ENCODE measurements around the gene SHROOM2. TPM values are rescaled to one million over a fixed set of nuclear protein-coding genes. Genes with fewer than 3 reads are reported as not detected.
"Not testable (repeated sequence)": the region's sequence is repeated elsewhere in the genome, so short reads cannot be mapped to it uniquely, and the experiment has no call there.

SHROOM2 gene, protein sequence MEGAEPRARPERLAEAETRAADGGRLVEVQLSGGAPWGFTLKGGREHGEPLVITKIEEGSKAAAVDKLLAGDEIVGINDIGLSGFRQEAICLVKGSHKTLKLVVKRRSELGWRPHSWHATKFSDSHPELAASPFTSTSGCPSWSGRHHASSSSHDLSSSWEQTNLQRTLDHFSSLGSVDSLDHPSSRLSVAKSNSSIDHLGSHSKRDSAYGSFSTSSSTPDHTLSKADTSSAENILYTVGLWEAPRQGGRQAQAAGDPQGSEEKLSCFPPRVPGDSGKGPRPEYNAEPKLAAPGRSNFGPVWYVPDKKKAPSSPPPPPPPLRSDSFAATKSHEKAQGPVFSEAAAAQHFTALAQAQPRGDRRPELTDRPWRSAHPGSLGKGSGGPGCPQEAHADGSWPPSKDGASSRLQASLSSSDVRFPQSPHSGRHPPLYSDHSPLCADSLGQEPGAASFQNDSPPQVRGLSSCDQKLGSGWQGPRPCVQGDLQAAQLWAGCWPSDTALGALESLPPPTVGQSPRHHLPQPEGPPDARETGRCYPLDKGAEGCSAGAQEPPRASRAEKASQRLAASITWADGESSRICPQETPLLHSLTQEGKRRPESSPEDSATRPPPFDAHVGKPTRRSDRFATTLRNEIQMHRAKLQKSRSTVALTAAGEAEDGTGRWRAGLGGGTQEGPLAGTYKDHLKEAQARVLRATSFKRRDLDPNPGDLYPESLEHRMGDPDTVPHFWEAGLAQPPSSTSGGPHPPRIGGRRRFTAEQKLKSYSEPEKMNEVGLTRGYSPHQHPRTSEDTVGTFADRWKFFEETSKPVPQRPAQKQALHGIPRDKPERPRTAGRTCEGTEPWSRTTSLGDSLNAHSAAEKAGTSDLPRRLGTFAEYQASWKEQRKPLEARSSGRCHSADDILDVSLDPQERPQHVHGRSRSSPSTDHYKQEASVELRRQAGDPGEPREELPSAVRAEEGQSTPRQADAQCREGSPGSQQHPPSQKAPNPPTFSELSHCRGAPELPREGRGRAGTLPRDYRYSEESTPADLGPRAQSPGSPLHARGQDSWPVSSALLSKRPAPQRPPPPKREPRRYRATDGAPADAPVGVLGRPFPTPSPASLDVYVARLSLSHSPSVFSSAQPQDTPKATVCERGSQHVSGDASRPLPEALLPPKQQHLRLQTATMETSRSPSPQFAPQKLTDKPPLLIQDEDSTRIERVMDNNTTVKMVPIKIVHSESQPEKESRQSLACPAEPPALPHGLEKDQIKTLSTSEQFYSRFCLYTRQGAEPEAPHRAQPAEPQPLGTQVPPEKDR (N-terminal part only)
- 10 to 100 TPM; 17.2 to 19.9 (median 19.8) TPM for polyA plus RNA-seq (ENCODE audit: insufficient read length in 3 of 3)
- long read RNA-seq, donor 1 = 0 reads
- long read RNA-seq, donor 2, full-length matches to known transcripts = 1 of 8 reads
- long read RNA-seq, donor 2, partial matches to known transcripts = 7 of 8 reads
- long read RNA-seq, donor 2, other reads (novel, unspliced or antisense) = 0 of 8 reads
- long read RNA-seq, donor 3 = 0 reads
- long read RNA-seq, donor 4 = 0 reads
- long read RNA-seq, donor 5 = 0 reads
- long read RNA-seq, donor 6 = 0 reads
- long read RNA-seq, donor 7, partial matches to known transcripts = 21 of 21 reads
- long read RNA-seq, donor 7, other reads (novel, unspliced or antisense) = 0 of 21 reads
- long read RNA-seq, donor 8 = 0 reads
- long read RNA-seq, donor 9 = 0 reads
- long read RNA-seq, donor 10, partial matches to known transcripts = 5 of 6 reads
- long read RNA-seq, donor 10, other reads (novel, unspliced or antisense) = 0 of 6 reads
- long read RNA-seq, donor 11 = 0 reads
- long read RNA-seq, donor 12, partial matches to known transcripts = 5 of 6 reads
- long read RNA-seq, donor 12, other reads (novel, unspliced or antisense) = 0 of 6 reads
- long read RNA-seq, donor 13 = 0 reads
- long read RNA-seq, donor 14, partial matches to known transcripts = 27 of 29 reads
- long read RNA-seq, donor 14, other reads (novel, unspliced or antisense) = 0 of 29 reads
- long read RNA-seq, donor 15 = 0 reads
- long read RNA-seq, donor 16 = 0 reads

DNA sequence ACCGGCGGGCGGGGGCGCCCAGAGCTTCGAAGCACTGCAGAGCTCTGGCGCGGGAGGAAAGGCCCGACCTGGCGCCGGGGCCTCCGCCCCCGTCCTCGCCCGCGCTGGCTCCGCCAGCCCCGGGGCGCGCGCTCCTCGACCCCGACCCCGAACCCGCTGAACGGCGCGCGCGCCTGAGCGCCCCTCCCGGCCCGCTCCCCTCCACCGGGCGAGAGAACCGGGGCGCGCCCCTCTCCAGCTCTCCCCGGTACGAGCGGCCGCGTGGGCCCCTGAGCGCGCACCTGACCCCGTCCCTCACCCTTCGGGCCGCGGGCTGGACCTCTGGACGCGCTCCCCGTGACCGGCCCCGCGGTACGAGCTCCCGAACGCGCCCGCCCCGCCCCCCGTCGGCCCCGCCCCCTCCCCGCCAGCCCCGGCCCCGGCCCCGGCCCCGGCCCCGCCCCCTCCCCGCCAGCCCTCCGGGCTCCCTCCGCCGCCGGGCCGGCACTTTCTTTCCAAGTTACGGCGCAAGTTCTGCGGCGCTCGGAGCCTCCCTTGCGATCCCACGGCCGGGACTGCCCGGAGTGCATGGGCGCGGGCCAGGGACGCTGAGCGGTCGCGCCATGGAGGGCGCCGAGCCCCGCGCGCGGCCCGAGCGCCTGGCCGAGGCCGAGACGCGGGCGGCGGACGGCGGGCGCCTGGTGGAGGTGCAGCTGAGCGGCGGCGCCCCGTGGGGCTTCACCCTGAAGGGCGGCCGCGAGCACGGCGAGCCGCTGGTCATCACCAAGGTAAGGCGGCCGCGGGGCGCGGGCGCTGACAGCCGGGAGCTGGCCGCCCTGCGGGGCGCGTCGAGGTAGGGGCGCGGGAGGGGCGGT, at the start of gene SHROOM2:
TSS of gene SHROOM2 (plus strand) at position 486 of the 854 bp plus-strand sequence. CDS start at position 603, 117 bp downstream.
- DNase-seq = no peak

DNA sequence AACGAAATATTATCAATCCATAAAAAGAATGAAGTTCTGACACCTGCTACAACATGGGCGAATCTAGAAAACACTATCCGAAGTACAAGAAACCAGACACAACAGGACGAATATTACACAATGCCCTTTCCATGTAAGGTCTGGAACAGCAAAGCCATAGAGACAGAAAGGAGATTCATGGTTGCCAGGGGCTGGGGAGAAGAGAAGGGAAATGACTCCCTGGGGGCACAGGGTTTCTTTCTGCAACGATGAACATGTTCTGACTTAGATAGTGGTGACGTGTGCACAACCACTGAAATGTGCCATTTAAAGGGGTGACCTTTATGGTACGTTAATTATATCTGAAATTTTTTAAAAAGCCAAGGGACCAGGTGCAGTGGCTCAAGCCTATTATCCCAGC, 48.9 kb upstream of the SHROOM2 start:
- no peak for DNase-seq

DNA sequence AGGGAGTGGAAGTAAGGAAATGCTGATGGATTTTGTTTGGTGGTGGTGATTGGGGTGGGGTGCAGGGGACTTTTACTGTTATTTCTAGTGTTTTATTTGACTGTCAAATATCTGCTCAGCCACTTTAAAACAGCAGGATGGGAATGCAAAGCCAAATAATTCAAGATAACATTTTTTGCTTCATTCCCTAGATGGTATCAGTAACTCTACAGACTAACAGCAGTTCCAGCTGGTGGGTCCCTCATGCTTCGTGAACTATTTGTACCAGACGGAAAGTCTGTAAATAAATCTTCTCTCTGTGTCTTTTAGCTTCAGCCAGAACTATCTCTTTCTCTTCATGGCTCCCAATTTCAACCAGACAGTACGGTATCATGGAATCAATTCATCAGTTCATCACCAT, 48.1 kb upstream of the SHROOM2 start:
- peak; percentile 27 for DNase-seq

DNA sequence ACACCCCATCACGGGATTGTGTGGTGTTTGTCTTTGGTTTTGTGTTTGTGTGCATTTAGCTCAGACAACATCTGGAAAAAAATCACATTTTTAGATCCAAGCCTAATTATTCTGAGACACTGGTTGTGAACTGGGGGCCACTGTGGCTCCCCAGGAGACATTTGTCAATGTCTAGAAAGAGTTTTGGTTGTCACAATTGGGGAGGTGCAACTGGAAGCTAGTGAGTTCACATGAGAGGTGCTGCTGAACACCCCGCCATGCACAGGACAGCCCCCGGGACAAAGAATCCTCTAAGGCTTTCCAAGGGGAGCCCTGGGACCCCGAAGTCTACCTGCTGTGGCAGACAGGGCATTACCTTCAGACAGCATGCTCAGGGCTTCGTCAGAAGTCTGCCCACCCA, 47.1 kb upstream of the SHROOM2 start:
- no peak for DNase-seq

DNA sequence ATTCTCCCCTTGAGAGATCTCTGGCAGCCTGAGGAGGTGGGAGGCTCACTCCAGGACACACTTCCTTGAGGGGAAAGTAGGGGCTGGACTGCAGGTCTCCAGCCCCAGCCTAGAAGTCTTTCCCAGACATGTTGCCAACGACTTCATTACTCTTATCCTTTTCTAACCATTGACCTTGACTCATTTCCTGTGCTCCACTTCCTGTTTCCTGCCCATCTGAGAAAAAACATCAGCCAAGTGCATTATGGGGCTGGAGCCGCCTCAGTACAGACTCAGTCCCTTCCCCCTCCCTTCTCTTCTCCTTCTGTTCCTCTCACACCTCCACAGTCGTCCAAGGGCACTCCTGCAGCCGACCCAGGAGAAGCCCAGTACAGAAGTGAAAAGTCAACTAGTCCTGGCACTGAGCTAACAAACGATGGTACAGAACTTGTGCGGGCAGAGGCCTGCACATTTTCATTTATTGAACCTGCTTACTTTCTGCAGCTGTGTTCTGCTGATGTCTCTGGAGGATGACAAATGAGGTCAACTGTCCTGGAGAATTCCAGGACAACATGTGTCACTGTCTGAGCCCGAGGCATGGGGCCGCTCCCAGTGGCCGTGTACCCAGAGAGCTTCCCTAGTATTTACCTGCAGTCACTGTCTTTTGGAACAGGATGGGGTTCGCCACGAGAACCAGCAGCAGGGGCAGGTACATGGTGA, 40.7 kb upstream of the SHROOM2 start:
- no peak for DNase-seq

DNA sequence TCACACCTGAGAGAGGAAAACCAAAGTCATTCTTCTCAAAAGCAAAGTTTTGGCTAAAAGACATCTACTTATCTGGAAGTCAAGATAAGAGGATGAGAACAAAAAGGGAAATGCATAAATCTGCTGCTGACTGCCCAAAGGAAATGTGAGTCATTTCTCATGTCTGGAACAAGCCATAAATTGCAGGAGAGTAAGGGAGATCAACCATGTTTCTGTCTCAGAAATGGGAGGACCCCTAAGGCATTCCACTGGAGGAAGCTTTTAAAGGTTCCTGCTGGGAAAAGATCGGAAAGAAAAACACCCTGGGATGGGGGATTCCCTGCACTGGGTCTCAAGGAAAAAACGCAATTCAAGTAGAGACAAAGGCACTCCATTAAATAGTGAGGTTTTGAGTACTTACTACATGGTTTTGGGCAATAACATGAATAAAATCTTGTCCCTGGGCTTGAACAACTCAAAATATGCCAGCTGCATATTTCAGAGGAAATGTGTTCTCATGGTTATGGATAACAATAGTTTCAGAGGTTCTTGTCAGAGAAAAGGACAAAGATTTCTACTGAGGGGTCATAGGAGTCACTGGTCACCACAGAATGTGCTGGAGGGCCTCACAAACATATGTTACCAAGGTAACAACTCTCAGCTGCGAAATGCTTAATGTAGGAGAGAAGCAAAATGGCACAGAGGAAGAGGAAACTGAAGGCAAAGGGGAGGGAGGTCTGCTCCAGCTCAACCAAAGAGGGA, 39.9 kb upstream of the SHROOM2 start:
- DNase-seq = no peak

DNA sequence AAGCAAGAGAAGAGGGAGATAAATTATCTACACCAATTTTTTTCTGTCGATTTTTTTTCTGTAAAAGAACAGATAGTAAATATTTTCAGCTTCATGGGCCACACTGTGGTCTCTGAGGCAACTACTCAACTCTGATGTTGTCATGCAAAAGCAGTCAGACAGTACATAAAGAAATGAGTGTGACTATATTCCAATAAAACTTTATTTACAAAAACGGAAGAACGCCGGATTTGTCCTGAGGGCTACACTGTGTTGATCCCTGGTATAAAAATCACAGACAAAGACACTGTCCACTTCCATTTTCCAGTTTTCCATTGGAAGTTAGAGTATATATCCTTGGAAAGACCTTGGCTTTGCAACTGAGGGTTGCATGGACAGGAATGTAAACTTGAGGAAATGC, 38.6 kb upstream of the SHROOM2 start:
- DNase-seq = no peak

DNA sequence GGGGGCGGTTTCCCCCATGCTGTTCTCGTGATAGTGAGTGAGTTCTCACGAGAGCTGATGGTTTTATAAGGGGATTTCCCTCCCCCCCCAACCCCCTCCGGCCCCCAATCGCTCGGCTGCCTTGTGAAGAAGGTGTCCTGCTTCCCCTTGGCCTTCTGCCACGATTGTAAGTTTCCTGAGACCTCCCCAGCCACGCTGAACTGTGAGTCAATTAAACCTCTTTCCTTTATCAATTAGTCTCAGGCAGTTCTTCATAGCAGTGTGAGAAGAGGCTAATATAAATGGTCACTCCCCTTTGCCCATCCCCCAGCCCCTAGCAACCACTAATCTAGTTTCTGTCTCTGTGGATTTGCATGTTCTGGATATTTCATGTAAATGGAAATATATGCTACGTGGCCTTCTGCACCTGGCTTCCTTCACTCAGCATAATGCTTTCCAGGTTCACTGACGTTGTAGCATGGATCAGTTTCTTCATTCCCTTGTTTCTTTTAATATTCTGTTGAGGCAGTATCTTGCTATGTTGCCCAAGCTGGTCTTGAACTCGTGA, 37.0 kb upstream of the SHROOM2 start:
- DNase-seq = no peak

DNA sequence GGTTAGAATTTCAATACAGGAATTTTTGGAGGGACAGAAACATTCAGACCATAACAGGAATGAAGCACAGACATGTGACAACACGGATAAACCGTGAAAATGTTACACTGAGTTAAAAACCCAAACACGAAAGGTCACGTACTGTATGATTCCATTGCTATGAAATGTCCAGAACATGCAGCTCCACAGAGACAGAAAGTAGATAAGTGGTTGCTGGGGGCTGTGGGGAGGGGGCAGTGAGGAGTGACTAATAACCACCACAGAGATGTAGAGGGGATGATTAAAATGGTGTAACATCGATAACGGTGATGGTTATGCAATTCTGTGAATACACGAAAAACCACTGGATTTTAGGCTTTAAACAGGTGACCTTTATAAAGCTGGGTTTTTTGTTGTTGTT, 28.9 kb upstream of the SHROOM2 start:
- no peak for DNase-seq

DNA sequence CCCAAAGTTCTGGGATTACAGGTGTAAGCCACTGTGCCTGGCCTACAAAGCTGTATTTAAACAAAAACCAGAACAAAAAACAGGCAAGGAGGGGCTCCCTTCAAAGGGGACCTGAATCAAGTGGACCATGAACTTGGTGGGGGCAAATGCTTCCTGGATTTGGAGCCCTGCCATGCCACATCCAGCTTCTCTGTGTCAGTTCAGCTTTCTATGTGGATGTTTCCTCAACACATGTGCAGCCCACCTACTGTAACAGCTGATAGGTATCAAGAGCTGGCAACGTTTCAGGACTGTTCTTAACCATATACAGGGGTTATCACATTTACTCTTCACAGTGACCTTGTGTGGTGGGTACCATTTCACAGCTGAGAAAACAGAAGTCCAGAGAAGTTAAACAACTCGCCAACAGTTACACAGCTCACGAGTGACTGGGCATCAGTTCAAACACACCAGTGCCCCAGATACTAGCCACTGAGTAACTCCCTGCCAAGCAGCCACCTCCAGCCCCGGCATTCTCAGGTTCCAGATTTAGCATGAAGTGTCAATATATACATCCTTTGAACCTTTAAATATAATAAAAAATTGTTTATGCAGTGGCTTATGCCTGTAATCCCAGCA, 28.1 kb upstream of the SHROOM2 start:
- DNase-seq = no peak

DNA sequence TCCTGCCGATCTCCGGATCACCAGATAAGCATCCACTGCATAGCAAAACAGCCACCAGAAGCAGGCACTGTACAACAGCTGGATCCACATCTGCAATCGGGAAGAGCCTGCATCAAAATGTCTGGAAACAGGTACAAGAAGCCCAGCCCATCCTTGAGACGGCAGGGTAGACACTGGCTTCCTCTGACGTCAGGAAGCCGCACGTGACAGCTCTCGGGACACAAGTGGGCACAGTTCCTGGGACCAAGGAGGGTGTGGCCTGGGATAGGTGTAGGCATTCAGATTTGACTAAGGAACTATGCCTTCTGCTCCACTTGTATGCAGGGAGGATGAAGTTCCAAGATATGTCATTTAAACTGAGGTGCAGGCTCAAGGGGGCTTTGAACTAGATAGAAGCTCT, 26.9 kb upstream of the SHROOM2 start:
- DNase-seq = no peak

DNA sequence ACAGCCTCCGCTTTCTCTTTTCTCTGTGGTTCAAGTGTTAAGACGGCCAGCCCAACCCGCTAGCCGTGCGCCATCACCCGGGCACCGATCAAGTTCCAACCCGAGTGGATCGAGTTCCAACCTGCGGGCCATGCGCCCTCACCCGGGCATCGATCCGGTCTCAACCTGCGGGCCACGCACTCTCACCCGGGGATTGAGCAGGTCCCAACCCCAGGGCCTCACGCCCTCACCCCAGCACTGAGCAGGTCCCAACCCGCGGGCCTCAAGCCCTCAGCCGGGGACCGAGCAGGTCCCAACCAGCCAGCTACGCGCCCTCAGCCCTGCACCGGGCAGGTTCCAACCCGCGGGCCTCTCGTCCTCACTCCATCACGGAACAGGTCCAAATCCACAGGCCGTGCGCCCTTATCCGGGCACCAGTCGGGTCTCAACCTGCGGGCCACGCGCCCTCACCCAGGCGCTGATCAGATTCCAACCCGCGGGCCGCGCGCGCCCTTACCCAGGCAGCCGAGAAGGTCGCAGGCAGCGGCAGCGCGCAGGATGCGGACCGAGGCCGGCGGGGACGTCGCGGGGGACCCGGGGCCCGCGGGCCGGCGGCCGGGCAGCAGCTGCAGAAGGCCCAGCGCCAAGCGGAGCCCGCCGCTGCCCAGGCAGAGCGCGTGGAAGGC, 21.0 kb upstream of the SHROOM2 start:
- no peak for DNase-seq

DNA sequence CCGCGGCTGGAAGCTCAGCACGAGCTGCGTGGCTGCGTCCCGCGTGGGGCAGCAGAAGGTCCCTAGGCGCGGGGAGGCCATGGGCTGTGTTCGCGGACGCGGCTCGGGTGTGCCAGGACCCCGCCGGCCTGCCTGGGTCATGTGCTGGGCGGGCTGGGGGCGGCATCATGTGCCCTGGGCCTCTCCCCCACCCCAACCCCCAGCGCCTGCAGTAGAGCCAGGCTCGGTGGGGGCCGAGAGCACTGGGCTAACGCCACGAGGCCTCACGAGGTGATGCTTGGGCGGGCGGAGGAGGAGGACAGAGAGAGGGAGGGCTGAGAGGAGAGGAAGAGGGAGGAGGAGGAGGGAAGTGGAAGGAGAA, 20.5 kb upstream of the SHROOM2 start, which contains the start of gene GPR143:
TSS of gene GPR143 (minus strand) at position 111 of the 361 bp plus-strand sequence. CDS start at position 81, 30 bp downstream.
- peak; percentile 19 for DNase-seq

DNA sequence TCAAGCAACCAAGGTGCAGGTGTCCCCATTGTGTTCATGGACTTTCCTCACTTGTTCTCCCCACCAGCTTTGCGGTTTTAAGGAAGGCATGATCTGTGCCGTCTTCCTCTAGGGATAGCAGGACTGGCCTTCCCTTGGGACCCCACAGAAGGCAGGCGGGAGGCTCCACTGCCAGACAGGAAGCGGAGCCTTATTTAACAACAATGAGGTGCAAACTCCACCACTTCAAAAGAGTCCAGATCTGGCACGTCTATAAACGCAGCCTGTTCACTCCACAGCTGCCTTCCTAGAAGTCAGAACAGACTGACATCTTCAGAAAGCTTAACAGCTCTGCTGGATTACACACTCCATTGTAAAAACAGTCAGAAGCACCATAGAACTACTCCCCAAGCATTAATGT, 18.9 kb upstream of the SHROOM2 start:
- DNase-seq = no peak

DNA sequence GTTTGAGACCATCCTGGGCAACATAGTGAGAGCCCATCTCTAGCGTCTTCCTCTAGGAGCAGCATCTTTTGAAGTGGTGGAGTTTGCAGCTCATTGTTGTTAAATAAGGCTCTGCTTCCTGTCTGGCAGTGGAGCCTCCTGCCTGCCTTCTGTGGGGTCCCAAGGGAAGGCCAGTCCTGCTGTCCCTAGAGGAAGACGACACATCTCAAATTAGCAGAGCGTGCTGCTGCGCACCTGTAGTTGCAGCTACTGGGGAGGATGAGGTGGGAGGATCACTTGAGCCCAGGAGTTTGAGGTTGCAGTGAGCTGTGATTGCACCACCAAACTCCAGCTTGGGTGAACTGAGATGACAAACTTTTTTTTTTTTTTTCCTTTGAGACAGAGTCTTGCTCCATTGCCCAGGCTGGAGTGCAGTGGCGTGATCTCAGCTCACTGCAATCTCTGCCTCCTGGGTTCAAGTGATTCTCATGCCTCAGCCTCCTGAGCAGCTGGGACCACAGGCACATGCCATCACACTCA, 17.8 kb upstream of the SHROOM2 start:
- DNase-seq = not testable (repeated sequence)

DNA sequence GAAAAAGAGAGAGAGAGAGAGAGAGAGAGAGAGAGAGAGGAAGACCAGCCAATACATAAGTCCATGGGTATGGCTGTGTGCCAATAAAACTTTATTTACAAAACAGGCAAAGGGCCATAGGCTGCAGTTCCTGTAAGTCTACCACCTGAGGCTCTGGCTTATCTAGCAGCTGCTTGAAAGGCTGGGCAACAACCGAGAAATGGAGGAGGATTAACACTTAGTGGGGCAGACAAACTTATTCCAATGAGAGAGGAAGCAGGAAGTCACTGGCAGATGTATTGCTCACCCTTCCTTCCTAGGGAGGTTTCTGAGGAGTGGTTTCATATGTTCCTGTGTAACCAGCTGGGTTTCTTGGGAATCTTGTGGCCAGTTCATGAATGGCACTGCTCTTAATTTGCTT, 15.9 kb upstream of the SHROOM2 start:
- no peak for DNase-seq
